Neural progenitor cell (in vitro differentiated cells): ENCODE data around the gene PLAAT4. TPM values are rescaled to one million over a fixed set of nuclear protein-coding genes. Genes with fewer than 3 reads are reported as not detected.
"Not testable (repeated sequence)": the region's sequence is repeated elsewhere in the genome, so short reads cannot be mapped to it uniquely, and the experiment has no call there.

Experiments
- DNase-seq: peaks from one replicate; pipeline ENCODE4 v3.0.0-alpha.2; 2016; ENCODE audit warnings: low spot score
- H2AFZ ChIP-seq: fragments of 200-600 bp; sonication (generic); replicated peaks from 2 replicates; pipeline ENCODE4 v1.6.1; 2016; ENCODE audit warnings: antibody characterized with exemption
- H3F3A ChIP-seq: fragments of 200-600 bp; sonication (generic); 2 replicates; pipeline ENCODE4 v1.6.1; 2016; ENCODE audit warnings: antibody characterized with exemption, low read depth
- H3K27ac ChIP-seq: fragments of 200-600 bp; sonication (generic); 2 replicates; pipeline ENCODE4 v1.5.1; 2016; ENCODE audit warnings: mild to moderate bottlenecking
- H3K27me3 ChIP-seq: fragments of 200-600 bp; sonication (generic); 2 replicates; pipeline ENCODE4 v1.6.1; 2016; ENCODE audit warnings: mild to moderate bottlenecking, moderate library complexity
- H3K36me3 ChIP-seq: fragments of 200-600 bp; sonication (generic); 2 replicates; pipeline ENCODE4 v1.5.1; 2016
- H3K4me1 ChIP-seq: fragments of 200-600 bp; sonication (generic); 2 replicates; pipeline ENCODE4 v1.6.1; 2016; ENCODE audit warnings: mixed run types
- H3K4me2 ChIP-seq: fragments of 200-600 bp; sonication (generic); 2 replicates; pipeline ENCODE4 v1.6.1; 2016
- H3K4me3 ChIP-seq: fragments of 200-600 bp; sonication (generic); 2 replicates; pipeline ENCODE4 v1.5.1; 2016
- H3K79me2 ChIP-seq: fragments of 200-600 bp; sonication (generic); 2 replicates; pipeline ENCODE4 v1.6.1; 2016; ENCODE audit warnings: low read depth
- H3K9ac ChIP-seq: fragments of 200-600 bp; sonication (generic); 2 replicates; pipeline ENCODE4 v1.6.1; 2016
- H3K9me3 ChIP-seq: fragments of 200-600 bp; sonication (generic); 2 replicates; pipeline ENCODE4 v1.5.1; 2016; ENCODE audit warnings: low read depth
- H4K20me1 ChIP-seq: fragments of 200-600 bp; sonication (generic); 2 replicates; pipeline ENCODE4 v1.6.1; 2016; ENCODE audit warnings: low read depth
- H3K27ac Mint-ChIP-seq: 3 replicates; pipeline ENCODE4 v1.8.0; 2021; ENCODE audit warnings: mixed read lengths
- H3K27me3 Mint-ChIP-seq: 2 replicates; pipeline ENCODE4 v1.8.0; 2022; ENCODE audit warnings: low read depth, mild to moderate bottlenecking, inconsistent platforms, moderate library complexity, mixed read lengths; ENCODE audit not compliant: insufficient read depth
- H3K36me3 Mint-ChIP-seq: 3 replicates; pipeline ENCODE4 v1.8.0; 2021; ENCODE audit warnings: mixed read lengths
- H3K4me1 Mint-ChIP-seq: 3 replicates; pipeline ENCODE4 v1.8.0; 2021; ENCODE audit warnings: mixed read lengths
- H3K4me3 Mint-ChIP-seq: 3 replicates; pipeline ENCODE4 v1.8.0; 2021; ENCODE audit warnings: mild to moderate bottlenecking, moderate library complexity, mixed read lengths
- H3K9me3 Mint-ChIP-seq: 3 replicates; pipeline ENCODE4 v1.8.0; 2020; ENCODE audit warnings: mixed read lengths
- CTCF ChIP-seq: fragments of 200-600 bp; sonication (generic); IDR thresholded peaks from 2 replicates; pipeline ENCODE4 v1.5.1; 2017; ENCODE audit warnings: antibody characterized with exemption, mild to moderate bottlenecking
- EZH2 ChIP-seq: fragments of 200-600 bp; sonication (generic); IDR thresholded peaks from 2 replicates; pipeline ENCODE4 v1.6.1; 2017; ENCODE audit warnings: antibody characterized with exemption, mild to moderate bottlenecking, moderate library complexity
- EZH2phosphoT487 ChIP-seq: fragments of 200-600 bp; sonication (generic); IDR thresholded peaks from 2 replicates; pipeline ENCODE4 v1.6.1; 2017; ENCODE audit warnings: antibody characterized with exemption
- total RNA-seq: library from RNA; depleted of rRNA; stranded (reverse); fragments of >200 nt; gene quantifications from 2 replicates; pipeline ENCODE4 v1.2.3, GENCODE V29; 2015; ENCODE audit warnings: low replicate concordance

PLAAT4 gene
- total RNA-seq, 1 donor from 2014 or later: not detected

GRCh38 chr11:63530021-63530420 lies 6.6 kb upstream of the PLAAT4 start:
- H2AFZ ChIP-seq: no peak overlapping the region
- no peak overlapping the region for H3K4me3 Mint-ChIP-seq
- no peaks in the 10 kb centered on the region for H3K36me3 ChIP-seq
- no peaks in the 10 kb centered on the region for H3K36me3 Mint-ChIP-seq
- H3K4me2 ChIP-seq: peak overlapping the region; percentile 35
- H3K4me1 ChIP-seq: peaks cover 42% of the 10 kb centered on the region
- no peak for DNase-seq
- peaks cover 9% of the 10 kb centered on the region for H3K27me3 Mint-ChIP-seq
- peaks cover 21% of the 10 kb centered on the region for H3K4me1 Mint-ChIP-seq
- no peak overlapping the region for H3K4me3 ChIP-seq
- no peak overlapping the region for H3K27ac Mint-ChIP-seq
- no peaks in the 10 kb centered on the region for H3K9me3 ChIP-seq
- H3K27me3 ChIP-seq: peaks cover 17% of the 10 kb centered on the region
- H3K9me3 Mint-ChIP-seq: no peaks in the 10 kb centered on the region
- no peaks in the 10 kb centered on the region for H4K20me1 ChIP-seq
- TF ChIP-seq EZH2: no peak
- TF ChIP-seq EZH2phosphoT487: no peak
- no peak for TF ChIP-seq CTCF
- H3F3A ChIP-seq: peaks cover 35% of the 10 kb centered on the region
- no peak overlapping the region for H3K9ac ChIP-seq
- H3K27ac ChIP-seq: no peak overlapping the region
- H3K79me2 ChIP-seq: no peaks in the 10 kb centered on the region

- Histone ChIP-seq H3F3A (peaks cover 35% of the 10 kb centered on the region), H3K27me3 (peaks cover 17% of the 10 kb centered on the region), H3K4me1 (peaks cover 42% of the 10 kb centered on the region)
- not testable (repeated sequence) for H3K9me3 Mint-ChIP-seq, H3K4me2 ChIP-seq, H4K20me1 ChIP-seq, H2AFZ ChIP-seq, H3K36me3 ChIP-seq, H3K27ac Mint-ChIP-seq, H3K79me2 ChIP-seq, H3K9me3 ChIP-seq, H3K36me3 Mint-ChIP-seq, DNase-seq, H3K27me3 Mint-ChIP-seq, H3K4me3 ChIP-seq, H3K4me3 Mint-ChIP-seq, H3K9ac ChIP-seq, H3K27ac ChIP-seq
- peaks cover 21% of the 10 kb centered on the region for H3K4me1 Mint-ChIP-seq
These were observed 5.4 kb upstream of the PLAAT4 start for GRCh38 chr11:63531074-63531792.

- no peak for DNase-seq
- peaks cover 25% of the 10 kb centered on the region for H3K4me1 Mint-ChIP-seq
- no peak overlapping the region for H3K4me3 ChIP-seq
- H3K4me1 ChIP-seq: peaks cover 47% of the 10 kb centered on the region
- H3K27me3 ChIP-seq: peaks cover 17% of the 10 kb centered on the region
- H3K27ac Mint-ChIP-seq: no peak overlapping the region
- TF ChIP-seq EZH2phosphoT487: no peak
- no peak for TF ChIP-seq EZH2
- no peak for TF ChIP-seq CTCF
- no peaks in the 10 kb centered on the region for H3K79me2 ChIP-seq
- H3K9ac ChIP-seq: no peak overlapping the region
- H4K20me1 ChIP-seq: no peaks in the 10 kb centered on the region
- peaks cover 9% of the 10 kb centered on the region for H3K27me3 Mint-ChIP-seq
- no peaks in the 10 kb centered on the region for H3K36me3 ChIP-seq
- H3K36me3 Mint-ChIP-seq: no peaks in the 10 kb centered on the region
- no peak overlapping the region for H3K4me2 ChIP-seq
- no peaks in the 10 kb centered on the region for H3K9me3 ChIP-seq
- H3K4me3 Mint-ChIP-seq: no peak overlapping the region
- no peak overlapping the region for H3K27ac ChIP-seq
- peaks cover 39% of the 10 kb centered on the region for H3F3A ChIP-seq
- no peak overlapping the region for H2AFZ ChIP-seq
- H3K9me3 Mint-ChIP-seq: no peaks in the 10 kb centered on the region
These were observed 4.5 kb upstream of the PLAAT4 start for GRCh38 chr11:63532117-63532516.

GRCh38 chr11:63532799-63533475 lies 3.7 kb upstream of the PLAAT4 start:
- Histone ChIP-seq H2AFZ (no peak overlapping the region), H4K20me1 (no peaks in the 10 kb centered on the region), H3F3A (peaks cover 36% of the 10 kb centered on the region), H3K36me3 (no peaks in the 10 kb centered on the region), H3K9ac (no peak overlapping the region), H3K4me2 (peak overlapping the region; percentile 38), H3K9me3 (no peaks in the 10 kb centered on the region), H3K27me3 (peaks cover 11% of the 10 kb centered on the region), H3K79me2 (no peaks in the 10 kb centered on the region), H3K4me3 (no peak overlapping the region), H3K27ac (no peak overlapping the region), H3K4me1 (peaks cover 52% of the 10 kb centered on the region)
- H3K27me3 Mint-ChIP-seq: peaks cover 4% of the 10 kb centered on the region
- H3K9me3 Mint-ChIP-seq: no peaks in the 10 kb centered on the region
- no peak overlapping the region for H3K27ac Mint-ChIP-seq
- peak; percentile 28 for DNase-seq
- no peak overlapping the region for H3K4me3 Mint-ChIP-seq
- TF ChIP-seq EZH2phosphoT487 (no peak), CTCF (no peak), EZH2 (no peak)
- H3K4me1 Mint-ChIP-seq: peaks cover 30% of the 10 kb centered on the region
- H3K36me3 Mint-ChIP-seq: no peaks in the 10 kb centered on the region
